ENCODE results near the gene STARD13. TPM values are rescaled to one million over a fixed set of nuclear protein-coding genes. Genes with fewer than 3 reads are reported as not detected.

STARD13 gene
- total RNA-seq, 1 experiment from 2014 or later = 4.1 TPM

DNA sequence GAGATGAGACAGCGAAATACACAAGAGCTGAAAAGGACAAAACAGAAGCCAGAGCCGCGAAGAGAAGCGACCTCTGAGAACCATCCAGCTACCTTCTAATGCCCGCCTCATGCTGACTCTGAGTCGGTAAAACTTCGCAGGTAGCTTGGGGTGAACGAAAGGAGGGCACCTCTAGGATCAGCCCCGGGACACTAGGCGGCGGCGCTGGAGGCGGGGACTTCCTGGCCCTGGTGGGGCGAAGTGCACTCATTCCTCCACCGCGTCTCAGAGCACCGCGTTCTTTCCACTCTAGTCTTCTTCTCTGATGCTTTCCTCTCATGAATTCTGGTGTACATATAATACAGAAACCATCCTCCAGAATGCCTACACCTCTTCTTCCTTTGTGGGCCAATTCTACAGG lies 219.2 kb downstream of the STARD13 start:
- intact Hi-C loops (cut with micrococcal nuclease) = no loop called here
- no peaks in the 10 kb centered on the region for H3K79me2 ChIP-seq (ENCODE audit: insufficient read depth, low read length)
- H3K27ac ChIP-seq (ENCODE audit: low read depth, low read length) = no peak overlapping the region
- no peak for DNase-seq (ENCODE audit: low read depth, low spot score)
- H4K20me1 ChIP-seq (ENCODE audit: insufficient read depth) = no peaks in the 10 kb centered on the region
- CTCF ChIA-PET = no interaction called here
- no peaks in the 10 kb centered on the region for H3K9me2 ChIP-seq (ENCODE audit: insufficient read depth)
- RAD21 ChIA-PET (ENCODE audit: low non-redundant PET in 1 of 2, low total read pairs in 2 of 2, uncharacterized antibody in 2 of 2, unreplicated experiment in 2 of 2) = no interaction called here
- H3K4me1 ChIP-seq (ENCODE audit: control insufficient read depth in 1 of 2, insufficient read depth in 2 of 2, low read length in 2 of 2) = no peaks in the 10 kb centered on the region
- no TSS peak for BruUV-seq (replicated peaks)
- TF ChIP-seq SRF (IDR thresholded peaks at IDR 0.05; ENCODE audit: low read depth) (no peak), ZNF274 (IDR thresholded peaks at IDR 0.05; ENCODE audit: low read depth, low read length) (no peak), JUND (IDR thresholded peaks at IDR 0.05) (no peak)
- POLR2A ChIA-PET = no interaction called here
- no peak overlapping the region for H3K4me3 ChIP-seq (replicated peaks in 1 of 2; ENCODE audit: low read depth in 1 of 2, low read length in 2 of 2)
- H3K9me3 ChIP-seq (ENCODE audit: control insufficient read depth in 1 of 2, insufficient read depth in 1 of 2, low read depth in 1 of 2, low read length in 2 of 2) = no peaks in the 10 kb centered on the region
- no peak overlapping the region for H3K9ac ChIP-seq (ENCODE audit: low read length)
- no peak for ATAC-seq
- no peak overlapping the region for H3K4me2 ChIP-seq (ENCODE audit: low read length)
- H3K36me3 ChIP-seq (ENCODE audit: control insufficient read depth in 1 of 2, insufficient read depth in 2 of 2, low read length in 2 of 2) = no peaks in the 10 kb centered on the region
- H2AFZ ChIP-seq (ENCODE audit: low read depth, low read length, poor library complexity, severe bottlenecking) = no peak overlapping the region
- no peaks in the 10 kb centered on the region for H3K27me3 ChIP-seq (ENCODE audit: insufficient read depth, low read length)

DNA sequence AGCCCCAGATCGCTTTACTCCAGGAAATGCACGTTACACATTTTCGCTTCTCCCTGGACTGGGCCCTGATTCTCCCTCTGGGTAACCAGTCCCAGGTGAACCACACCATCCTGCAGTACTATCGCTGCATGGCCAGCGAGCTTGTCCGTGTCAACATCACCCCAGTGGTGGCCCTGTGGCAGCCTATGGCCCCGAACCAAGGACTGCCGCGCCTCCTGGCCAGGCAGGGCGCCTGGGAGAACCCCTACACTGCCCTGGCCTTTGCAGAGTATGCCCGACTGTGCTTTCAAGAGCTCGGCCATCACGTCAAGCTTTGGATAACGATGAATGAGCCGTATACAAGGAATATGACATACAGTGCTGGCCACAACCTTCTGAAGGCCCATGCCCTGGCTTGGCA lies 224.7 kb downstream of the STARD13 start:
- Histone ChIP-seq H3K27me3 (ENCODE audit: insufficient read depth, low read length) (no peaks in the 10 kb centered on the region), H3K36me3 (ENCODE audit: control insufficient read depth in 1 of 2, insufficient read depth in 2 of 2, low read length in 2 of 2) (no peaks in the 10 kb centered on the region), H3K9me2 (ENCODE audit: insufficient read depth) (no peaks in the 10 kb centered on the region), H3K4me3 (replicated peaks in 1 of 2; ENCODE audit: low read depth in 1 of 2, low read length in 2 of 2) (no peak overlapping the region), H3K9ac (ENCODE audit: low read length) (no peak overlapping the region), H3K4me2 (ENCODE audit: low read length) (no peak overlapping the region), H3K4me1 (ENCODE audit: control insufficient read depth in 1 of 2, insufficient read depth in 2 of 2, low read length in 2 of 2) (no peaks in the 10 kb centered on the region; a peak in 1 of 4 replicates), H3K9me3 (ENCODE audit: control insufficient read depth in 1 of 2, insufficient read depth in 1 of 2, low read depth in 1 of 2, low read length in 2 of 2) (no peaks in the 10 kb centered on the region), H4K20me1 (ENCODE audit: insufficient read depth) (no peaks in the 10 kb centered on the region), H3K79me2 (ENCODE audit: insufficient read depth, low read length) (no peaks in the 10 kb centered on the region), H3K27ac (ENCODE audit: low read depth, low read length) (no peak overlapping the region), H2AFZ (ENCODE audit: low read depth, low read length, poor library complexity, severe bottlenecking) (no peak overlapping the region)
- DNase-seq (ENCODE audit: low read depth, low spot score) = no peak
- POLR2A ChIA-PET = no interaction called here
- no peak for ATAC-seq
- no TSS peak for BruUV-seq (replicated peaks)
- CTCF ChIA-PET = no interaction called here
- intact Hi-C loops (cut with micrococcal nuclease) = no loop called here
- RAD21 ChIA-PET (ENCODE audit: low non-redundant PET in 1 of 2, low total read pairs in 2 of 2, uncharacterized antibody in 2 of 2, unreplicated experiment in 2 of 2) = no interaction called here
- no peak for TF ChIP-seq ZFX (IDR thresholded peaks at IDR 0.05)
- TF ChIP-seq EGR1 (IDR thresholded peaks at IDR 0.05; ENCODE audit: low read depth) = no peak
- TF ChIP-seq POLR2AphosphoS5 (IDR thresholded peaks at IDR 0.05; ENCODE audit: low read depth, low read length) = no peak
- no peak for TF ChIP-seq CEBPB (IDR thresholded peaks at IDR 0.05; ENCODE audit: low read depth)
- TF ChIP-seq, protein P1, sequence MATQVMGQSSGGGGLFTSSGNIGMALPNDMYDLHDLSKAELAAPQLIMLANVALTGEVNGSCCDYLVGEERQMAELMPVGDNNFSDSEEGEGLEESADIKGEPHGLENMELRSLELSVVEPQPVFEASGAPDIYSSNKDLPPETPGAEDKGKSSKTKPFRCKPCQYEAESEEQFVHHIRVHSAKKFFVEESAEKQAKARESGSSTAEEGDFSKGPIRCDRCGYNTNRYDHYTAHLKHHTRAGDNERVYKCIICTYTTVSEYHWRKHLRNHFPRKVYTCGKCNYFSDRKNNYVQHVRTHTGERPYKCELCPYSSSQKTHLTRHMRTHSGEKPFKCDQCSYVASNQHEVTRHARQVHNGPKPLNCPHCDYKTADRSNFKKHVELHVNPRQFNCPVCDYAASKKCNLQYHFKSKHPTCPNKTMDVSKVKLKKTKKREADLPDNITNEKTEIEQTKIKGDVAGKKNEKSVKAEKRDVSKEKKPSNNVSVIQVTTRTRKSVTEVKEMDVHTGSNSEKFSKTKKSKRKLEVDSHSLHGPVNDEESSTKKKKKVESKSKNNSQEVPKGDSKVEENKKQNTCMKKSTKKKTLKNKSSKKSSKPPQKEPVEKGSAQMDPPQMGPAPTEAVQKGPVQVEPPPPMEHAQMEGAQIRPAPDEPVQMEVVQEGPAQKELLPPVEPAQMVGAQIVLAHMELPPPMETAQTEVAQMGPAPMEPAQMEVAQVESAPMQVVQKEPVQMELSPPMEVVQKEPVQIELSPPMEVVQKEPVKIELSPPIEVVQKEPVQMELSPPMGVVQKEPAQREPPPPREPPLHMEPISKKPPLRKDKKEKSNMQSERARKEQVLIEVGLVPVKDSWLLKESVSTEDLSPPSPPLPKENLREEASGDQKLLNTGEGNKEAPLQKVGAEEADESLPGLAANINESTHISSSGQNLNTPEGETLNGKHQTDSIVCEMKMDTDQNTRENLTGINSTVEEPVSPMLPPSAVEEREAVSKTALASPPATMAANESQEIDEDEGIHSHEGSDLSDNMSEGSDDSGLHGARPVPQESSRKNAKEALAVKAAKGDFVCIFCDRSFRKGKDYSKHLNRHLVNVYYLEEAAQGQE (IDR thresholded peaks at IDR 0.05; ENCODE audit: low read depth) = no peak
- TF ChIP-seq JUND (IDR thresholded peaks at IDR 0.05) = no peak
- TF ChIP-seq, protein P2, sequence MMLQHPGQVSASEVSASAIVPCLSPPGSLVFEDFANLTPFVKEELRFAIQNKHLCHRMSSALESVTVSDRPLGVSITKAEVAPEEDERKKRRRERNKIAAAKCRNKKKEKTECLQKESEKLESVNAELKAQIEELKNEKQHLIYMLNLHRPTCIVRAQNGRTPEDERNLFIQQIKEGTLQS (IDR thresholded peaks at IDR 0.05) = no peak
- TF ChIP-seq ZNF274 (IDR thresholded peaks at IDR 0.05; ENCODE audit: low read depth, low read length) = no peak
- TF ChIP-seq SP1 (IDR thresholded peaks at IDR 0.05; ENCODE audit: low read depth) = no peak
- TF ChIP-seq EZH2 (IDR thresholded peaks at IDR 0.05) = no peak
- TF ChIP-seq SRF (IDR thresholded peaks at IDR 0.05; ENCODE audit: low read depth) = no peak
- TF ChIP-seq CBX3 (IDR thresholded peaks at IDR 0.05; ENCODE audit: low read depth) = no peak
- no peak for TF ChIP-seq RAD21 (IDR thresholded peaks at IDR 0.05; ENCODE audit: low read depth)
- TF ChIP-seq, protein P3, sequence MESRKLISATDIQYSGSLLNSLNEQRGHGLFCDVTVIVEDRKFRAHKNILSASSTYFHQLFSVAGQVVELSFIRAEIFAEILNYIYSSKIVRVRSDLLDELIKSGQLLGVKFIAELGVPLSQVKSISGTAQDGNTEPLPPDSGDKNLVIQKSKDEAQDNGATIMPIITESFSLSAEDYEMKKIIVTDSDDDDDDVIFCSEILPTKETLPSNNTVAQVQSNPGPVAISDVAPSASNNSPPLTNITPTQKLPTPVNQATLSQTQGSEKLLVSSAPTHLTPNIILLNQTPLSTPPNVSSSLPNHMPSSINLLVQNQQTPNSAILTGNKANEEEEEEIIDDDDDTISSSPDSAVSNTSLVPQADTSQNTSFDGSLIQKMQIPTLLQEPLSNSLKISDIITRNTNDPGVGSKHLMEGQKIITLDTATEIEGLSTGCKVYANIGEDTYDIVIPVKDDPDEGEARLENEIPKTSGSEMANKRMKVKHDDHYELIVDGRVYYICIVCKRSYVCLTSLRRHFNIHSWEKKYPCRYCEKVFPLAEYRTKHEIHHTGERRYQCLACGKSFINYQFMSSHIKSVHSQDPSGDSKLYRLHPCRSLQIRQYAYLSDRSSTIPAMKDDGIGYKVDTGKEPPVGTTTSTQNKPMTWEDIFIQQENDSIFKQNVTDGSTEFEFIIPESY (IDR thresholded peaks at IDR 0.05; ENCODE audit: extremely low read depth, insufficient replicate concordance, low read length) = no peak
- TF ChIP-seq SIN3A (IDR thresholded peaks at IDR 0.05; ENCODE audit: low read depth) = no peak
